ENCODE data around the gene ID1.
"Not testable (repeated sequence)": the region's sequence is repeated elsewhere in the genome, so short reads cannot be mapped to it uniquely, and the experiment has no call there.

Gene ID1

GRCh38 chr20:31573555-31574321 lies 31.4 kb upstream of the ID1 start:
- no peak for DNase-seq

- not testable (repeated sequence) for DNase-seq
Observed at GRCh38 chr20:31574986-31575385, 30.1 kb upstream of the ID1 start.

- no peak for DNase-seq
Observed at GRCh38 chr20:31576751-31577150, 28.3 kb upstream of the ID1 start.

GRCh38 chr20:31577194-31577593 lies 27.9 kb upstream of the ID1 start:
- DNase-seq: no peak

GRCh38 chr20:31578448-31579138 lies 26.5 kb upstream of the ID1 start:
- DNase-seq: no peak

GRCh38 chr20:31579245-31579644 lies 25.8 kb upstream of the ID1 start:
- no peak for DNase-seq

GRCh38 chr20:31579941-31580651 lies 25.0 kb upstream of the ID1 start:
- DNase-seq: not testable (repeated sequence)

GRCh38 chr20:31580706-31581105 lies 24.4 kb upstream of the ID1 start:
- no peak for DNase-seq

- no peak for DNase-seq
Observed at GRCh38 chr20:31581391-31581790, 23.7 kb upstream of the ID1 start.

GRCh38 chr20:31587545-31588389 lies 17.3 kb upstream of the ID1 start:
- no peak for DNase-seq

GRCh38 chr20:31590717-31591225 lies 14.3 kb upstream of the ID1 start:
- no peak for DNase-seq

GRCh38 chr20:31593221-31594001 lies 11.7 kb upstream of the ID1 start:
- DNase-seq: peak; percentile 18 to 36

GRCh38 chr20:31594002-31594557 lies 11.0 kb upstream of the ID1 start:
- DNase-seq: no peak

GRCh38 chr20:31594558-31595379 lies 10.3 kb upstream of the ID1 start:
- no peak for DNase-seq

GRCh38 chr20:31595380-31595653 lies 9.8 kb upstream of the ID1 start:
- DNase-seq: no peak

GRCh38 chr20:31595654-31596411 lies 9.3 kb upstream of the ID1 start:
- DNase-seq: no peak

- not testable (repeated sequence) for DNase-seq
Observed at GRCh38 chr20:31596412-31596715, 8.7 kb upstream of the ID1 start.

GRCh38 chr20:31596831-31597480 lies 8.1 kb upstream of the ID1 start:
- no peak for DNase-seq

GRCh38 chr20:31597481-31597855 lies 7.6 kb upstream of the ID1 start:
- no peak for DNase-seq

- no peak for DNase-seq
Observed at GRCh38 chr20:31602431-31602778, 2.7 kb upstream of the ID1 start.

Data from activated CD4-positive, alpha-beta T cell treated with anti-CD3 and anti-CD28 coated beads, Interleukin-2, amount 50 U/mL, for 48 hours (primary cell).